Testis (tissue), 2 donors: ENCODE measurements around the gene PDE4C.

ENCODE experiments used
- POLR2A ChIP-seq: fragments of 450-650 bp; IDR thresholded peaks from one replicate; pipeline ENCODE4 v1.6.1; 2017; ENCODE audit warnings: antibody characterized with exemption, mild to moderate bottlenecking, moderate library complexity
- TF ChIP-seq, protein P1 (sequence below), 3 experiments: fragments of 450-650 bp in 2 of 3; fragments of 200-600 bp in 1 of 3; sonication (generic) in 1 of 3; IDR thresholded peaks; one replicate each; pipeline ENCODE4 v1.5.1; 2016 to 2019; ENCODE audit warnings: antibody characterized with exemption in 3 of 3, mild to moderate bottlenecking in 2 of 3, moderate library complexity in 1 of 3

DNA sequence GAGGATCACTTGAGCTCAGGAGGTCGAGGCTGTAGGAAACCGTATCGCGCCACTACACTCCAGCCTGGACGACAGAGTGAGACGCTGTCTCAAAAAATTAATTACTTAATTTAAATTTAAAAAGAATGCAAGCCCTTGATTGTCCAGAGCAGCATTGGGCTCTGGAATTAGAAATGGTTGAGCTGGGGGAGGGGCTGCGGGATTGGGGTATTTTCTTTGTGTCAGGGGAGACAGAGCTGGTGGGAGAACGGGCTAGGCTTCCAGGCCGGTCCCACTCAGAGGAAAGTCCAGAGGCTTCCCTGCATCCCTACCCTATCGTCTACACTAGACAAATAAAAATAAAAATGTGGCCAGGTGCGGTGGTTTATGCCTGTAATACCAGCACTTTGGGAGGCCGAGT is 20.2 kb downstream of the PDE4C start:
- TF ChIP-seq, protein P1, sequence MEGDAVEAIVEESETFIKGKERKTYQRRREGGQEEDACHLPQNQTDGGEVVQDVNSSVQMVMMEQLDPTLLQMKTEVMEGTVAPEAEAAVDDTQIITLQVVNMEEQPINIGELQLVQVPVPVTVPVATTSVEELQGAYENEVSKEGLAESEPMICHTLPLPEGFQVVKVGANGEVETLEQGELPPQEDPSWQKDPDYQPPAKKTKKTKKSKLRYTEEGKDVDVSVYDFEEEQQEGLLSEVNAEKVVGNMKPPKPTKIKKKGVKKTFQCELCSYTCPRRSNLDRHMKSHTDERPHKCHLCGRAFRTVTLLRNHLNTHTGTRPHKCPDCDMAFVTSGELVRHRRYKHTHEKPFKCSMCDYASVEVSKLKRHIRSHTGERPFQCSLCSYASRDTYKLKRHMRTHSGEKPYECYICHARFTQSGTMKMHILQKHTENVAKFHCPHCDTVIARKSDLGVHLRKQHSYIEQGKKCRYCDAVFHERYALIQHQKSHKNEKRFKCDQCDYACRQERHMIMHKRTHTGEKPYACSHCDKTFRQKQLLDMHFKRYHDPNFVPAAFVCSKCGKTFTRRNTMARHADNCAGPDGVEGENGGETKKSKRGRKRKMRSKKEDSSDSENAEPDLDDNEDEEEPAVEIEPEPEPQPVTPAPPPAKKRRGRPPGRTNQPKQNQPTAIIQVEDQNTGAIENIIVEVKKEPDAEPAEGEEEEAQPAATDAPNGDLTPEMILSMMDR (IDR thresholded peaks at IDR 0.05) = no peak
- TF ChIP-seq POLR2A = no peak
